ENCODE data around the gene NAA80. TPM values are rescaled to one million over a fixed set of nuclear protein-coding genes. Genes with fewer than 3 reads are reported as not detected.

Gene NAA80
- polyA plus RNA-seq, 1 of the 3 experiments (the other 2 are of a cell fraction), result 10.5 TPM

GRCh38 chr3:50268703-50269451, 30.3 kb downstream of the NAA80 start, which contains the start of gene SEMA3B:
Gene SEMA3B (plus strand): TSS chr3:50269147. CDS start chr3:50269241, 94 bp downstream.
- WGBS (ENCODE audit: low lambda C conversion rate), result 59% methylated on average over 12 of the region's 21 CpGs
- Histone ChIP-seq H3K79me2 (ENCODE audit: insufficient read depth) (no peaks in the 10 kb centered on the region), H3K4me3 (ENCODE audit: low read depth in 2 of 2, low read length in 1 of 2) (no peak within 1 kb of the TSS), H3K9me2 (no peaks in the 10 kb centered on the region), H3K4me2 (peak within 1 kb of the TSS; percentile 56; the same call in 1 of the 2 replicates), H4K20me1 (ENCODE audit: insufficient read depth) (no peaks in the 10 kb centered on the region), H3K4me1 (ENCODE audit: control insufficient read depth in 1 of 2, insufficient read depth in 2 of 2, low read depth in 1 of 2, low read length in 1 of 2) (peaks cover 26 to 36% of the 10 kb centered on the region in 2 experiments; a peak in 3 of 4 replicates), H3K36me3 (replicated peaks in 1 of 2; ENCODE audit: control insufficient read depth in 1 of 2, insufficient read depth in 2 of 2, low read length in 1 of 2) (no peaks in the 10 kb centered on the region), H3K9me3 (no peaks in the 10 kb centered on the region), H3K27ac (ENCODE audit: low read depth in 2 of 2, low read length in 1 of 2) (no peak within 1 kb of the TSS), H3K27me3 (ENCODE audit: insufficient read depth) (no peaks in the 10 kb centered on the region), H3K9ac (no peak within 1 kb of the TSS), H3F3A (replicated peaks; ENCODE audit: insufficient read depth) (peaks cover 23% of the 10 kb centered on the region), H2AFZ (ENCODE audit: low read depth) (no peak within 1 kb of the TSS)
- ChIA-PET CTCF (interaction anchor here (1.5 to 12.2 kb wide), 4 partner anchors 9 to 77 kb away, joined by 4 to 206 read pairs (median 60); partner anchors contain the start of gene GNAT1), POLR2A (no interaction called here)
- TF ChIP-seq FOXM1 (IDR thresholded peaks at IDR 0.05; ENCODE audit: low read depth), result no peak
- TF ChIP-seq NRF1 (IDR thresholded peaks at IDR 0.05; ENCODE audit: low read depth, low read length), result no peak
- TF ChIP-seq TAF1 (IDR thresholded peaks at IDR 0.05; ENCODE audit: borderline replicate concordance, low read depth, low read length), result no peak
- no peak for TF ChIP-seq POLR2AphosphoS5 (IDR thresholded peaks at IDR 0.05; ENCODE audit: low read depth, low read length)
- TF ChIP-seq GABPA (IDR thresholded peaks at IDR 0.05; ENCODE audit: low read depth), result no peak
- TF ChIP-seq ZBTB33 (IDR thresholded peaks at IDR 0.05; ENCODE audit: borderline replicate concordance, low read depth), result no peak
- TF ChIP-seq SMC3 (IDR thresholded peaks at IDR 0.05; ENCODE audit: low read depth, low read length), result no peak
- TF ChIP-seq FOXJ3 (CRISPR knock-in tag; IDR thresholded peaks at IDR 0.05), result no peak
- no peak for TF ChIP-seq RFX5 (IDR thresholded peaks at IDR 0.05; ENCODE audit: low read length)
- TF ChIP-seq REST (IDR thresholded peaks at IDR 0.05; ENCODE audit: low read depth, low read length), result no peak
- no peak for TF ChIP-seq MAX (IDR thresholded peaks at IDR 0.05; ENCODE audit: low read depth)
- TF ChIP-seq IRF3 (IDR thresholded peaks at IDR 0.05; ENCODE audit: low read depth, low read length), result no peak
- TF ChIP-seq FOSL2 (IDR thresholded peaks at IDR 0.05; ENCODE audit: borderline replicate concordance, low read depth), result no peak
- no peak for DNase-seq

Data from SK-N-SH (cell line).